Hematopoietic multipotent progenitor cell treated with erythropoietin and hydrocortisone succinate and interleukin-3 and kit ligand, for 17 days (in vitro differentiated cells): Measurements from ENCODE around the gene PTK6.

Source experiments
- DNase-seq: peaks from one replicate; pipeline ENCODE4 v3.0.0-alpha.2; 2015; ENCODE audit warnings: low spot score

Gene PTK6

GRCh38 chr20:63508072-63508768 lies 29.0 kb downstream of the PTK6 start:
- no peak for DNase-seq

DNA sequence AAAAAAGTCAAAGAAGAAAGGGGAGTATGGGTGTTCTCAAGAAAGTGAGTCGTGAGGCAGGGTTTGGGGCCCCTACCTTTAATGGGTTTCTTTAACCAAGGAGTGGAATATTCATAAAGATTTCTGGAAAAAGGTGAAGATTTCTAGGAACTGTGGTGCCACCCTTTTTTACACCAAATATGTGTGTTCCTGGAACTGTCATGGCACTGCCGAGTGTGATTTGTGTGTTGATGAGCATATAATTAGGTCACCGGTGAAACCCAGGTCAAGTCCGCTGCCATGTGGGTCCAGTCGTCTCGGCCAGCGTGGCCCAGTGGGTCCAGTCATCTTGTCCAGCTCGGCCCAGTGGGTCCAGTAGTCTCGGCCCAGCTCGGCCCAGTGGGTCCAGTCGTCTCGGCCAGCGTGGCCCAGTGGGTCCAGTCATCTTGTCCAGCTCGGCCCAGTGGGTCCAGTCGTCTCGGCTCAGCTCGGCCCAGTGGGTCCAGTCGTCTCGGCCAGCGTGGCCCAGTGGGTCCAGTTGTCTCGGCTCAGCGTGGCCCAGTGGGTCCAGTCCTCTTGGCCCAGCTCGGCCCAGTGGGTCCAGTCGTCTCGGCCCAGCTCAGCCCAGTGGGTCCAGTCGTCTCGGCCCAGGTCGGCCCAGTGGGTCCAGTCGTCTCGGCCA lies 30.0 kb downstream of the PTK6 start:
- no peak for DNase-seq

GRCh38 chr20:63505723-63506122 lies 31.5 kb downstream of the PTK6 start:
- no peak for DNase-seq

DNA sequence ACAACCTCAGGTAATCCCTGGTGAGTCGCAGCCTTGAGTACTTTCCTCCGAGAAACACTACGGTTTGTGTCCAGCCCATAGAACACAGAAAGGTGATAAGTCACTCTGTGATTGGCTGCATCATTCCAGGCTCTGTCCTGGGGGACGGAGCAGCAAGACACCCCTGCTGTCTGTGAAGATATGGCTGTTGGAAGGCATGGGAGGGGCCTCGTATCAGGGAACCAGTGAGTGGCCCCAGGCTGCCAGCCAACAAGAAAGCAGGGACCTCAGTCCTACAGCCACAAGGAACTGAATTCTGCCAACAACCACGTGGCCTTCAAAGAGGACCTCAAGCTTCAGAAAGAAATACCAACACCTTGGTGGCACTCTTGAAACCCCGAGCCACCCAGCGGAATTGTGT lies 31.9 kb downstream of the PTK6 start:
- no peak for DNase-seq

DNA sequence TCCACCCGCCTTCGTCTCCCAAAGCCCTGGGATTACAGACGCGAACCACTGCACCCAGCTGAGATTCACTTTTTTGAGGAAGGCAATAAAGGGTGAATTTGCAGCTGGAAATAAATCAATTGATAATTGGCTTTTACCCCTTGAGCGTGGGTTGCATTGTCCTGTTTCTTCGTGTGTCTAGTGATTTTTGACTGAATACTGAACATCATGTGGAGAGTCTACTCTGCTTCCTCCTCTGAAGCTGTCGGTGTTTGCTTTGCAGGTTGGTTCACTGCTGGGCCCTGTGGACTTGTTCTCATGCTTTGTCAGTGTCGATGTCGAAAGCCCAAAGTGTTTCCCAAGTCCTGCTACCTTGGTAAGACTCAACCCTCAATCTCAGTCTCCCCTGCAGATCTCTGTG lies 32.5 kb downstream of the PTK6 start:
- DNase-seq, result no peak

GRCh38 chr20:63503524-63503923 lies 33.7 kb downstream of the PTK6 start:
- DNase-seq, result no peak

DNA sequence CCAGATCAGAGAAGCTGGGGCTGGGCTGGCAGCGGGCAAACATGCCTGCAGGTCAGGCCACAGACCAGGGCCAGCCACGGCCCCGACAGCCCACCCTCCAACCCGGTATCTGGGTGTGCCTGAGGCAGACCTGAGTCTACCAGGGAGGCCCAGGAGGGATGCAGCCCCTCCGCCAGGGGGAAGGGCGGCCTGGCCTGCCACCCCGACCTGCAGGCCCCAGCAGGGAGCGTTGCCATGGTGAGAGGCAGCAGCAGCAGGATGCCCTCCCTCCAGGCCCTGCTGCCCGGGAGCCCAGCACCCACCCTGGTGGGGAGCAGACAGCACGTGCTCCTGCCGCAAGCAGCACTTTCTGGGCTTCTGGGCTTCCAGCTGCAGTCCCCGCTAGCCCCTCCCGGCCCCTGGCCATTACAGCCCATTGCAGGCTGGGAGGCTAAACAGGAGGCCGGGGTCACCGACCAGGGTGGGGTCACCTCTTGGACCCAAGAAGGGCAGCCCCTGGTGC lies 34.5 kb downstream of the PTK6 start:
- no peak for DNase-seq

DNA sequence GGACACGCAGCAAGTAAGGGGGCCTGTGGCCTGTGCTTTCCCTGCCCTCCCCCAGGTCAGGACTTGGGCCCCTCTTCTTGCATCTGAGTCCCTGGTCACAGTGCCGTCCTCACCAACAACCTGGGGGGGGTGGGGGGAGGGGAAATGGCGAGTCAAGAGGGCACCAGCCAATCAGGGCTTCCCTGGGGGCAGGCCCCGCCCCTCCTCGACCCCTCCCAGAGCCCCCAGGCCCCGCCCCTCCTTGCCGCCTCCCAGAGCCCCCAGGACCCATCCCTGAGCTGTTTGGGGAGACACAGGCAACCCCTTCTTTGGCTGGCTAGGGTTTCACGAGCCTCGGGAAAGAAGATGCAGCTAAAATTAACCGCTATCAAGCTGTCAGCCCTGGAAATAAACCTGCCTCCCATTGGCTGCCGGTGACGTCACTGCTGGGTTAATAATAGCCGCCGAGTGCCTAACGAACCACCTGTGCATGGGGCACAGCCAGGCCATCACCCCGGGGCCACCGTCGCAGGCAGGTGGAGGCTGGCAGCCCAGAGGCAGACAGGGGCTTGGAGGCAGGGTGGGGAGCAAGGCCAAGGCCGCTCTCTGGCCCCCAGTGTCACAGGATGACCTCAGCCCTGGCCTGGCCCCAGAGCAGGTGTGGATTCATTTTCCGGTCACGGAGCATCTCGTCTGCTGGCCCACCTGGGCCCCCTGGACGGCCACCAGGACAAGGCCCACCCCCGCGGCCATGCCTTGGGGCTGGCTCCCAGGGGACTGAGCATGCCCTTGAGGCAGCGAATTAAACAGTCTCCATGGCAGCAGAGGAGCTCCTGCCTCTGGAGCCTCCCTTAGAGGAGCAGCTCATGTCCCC lies 35.1 kb downstream of the PTK6 start:
- no peak for DNase-seq

DNA sequence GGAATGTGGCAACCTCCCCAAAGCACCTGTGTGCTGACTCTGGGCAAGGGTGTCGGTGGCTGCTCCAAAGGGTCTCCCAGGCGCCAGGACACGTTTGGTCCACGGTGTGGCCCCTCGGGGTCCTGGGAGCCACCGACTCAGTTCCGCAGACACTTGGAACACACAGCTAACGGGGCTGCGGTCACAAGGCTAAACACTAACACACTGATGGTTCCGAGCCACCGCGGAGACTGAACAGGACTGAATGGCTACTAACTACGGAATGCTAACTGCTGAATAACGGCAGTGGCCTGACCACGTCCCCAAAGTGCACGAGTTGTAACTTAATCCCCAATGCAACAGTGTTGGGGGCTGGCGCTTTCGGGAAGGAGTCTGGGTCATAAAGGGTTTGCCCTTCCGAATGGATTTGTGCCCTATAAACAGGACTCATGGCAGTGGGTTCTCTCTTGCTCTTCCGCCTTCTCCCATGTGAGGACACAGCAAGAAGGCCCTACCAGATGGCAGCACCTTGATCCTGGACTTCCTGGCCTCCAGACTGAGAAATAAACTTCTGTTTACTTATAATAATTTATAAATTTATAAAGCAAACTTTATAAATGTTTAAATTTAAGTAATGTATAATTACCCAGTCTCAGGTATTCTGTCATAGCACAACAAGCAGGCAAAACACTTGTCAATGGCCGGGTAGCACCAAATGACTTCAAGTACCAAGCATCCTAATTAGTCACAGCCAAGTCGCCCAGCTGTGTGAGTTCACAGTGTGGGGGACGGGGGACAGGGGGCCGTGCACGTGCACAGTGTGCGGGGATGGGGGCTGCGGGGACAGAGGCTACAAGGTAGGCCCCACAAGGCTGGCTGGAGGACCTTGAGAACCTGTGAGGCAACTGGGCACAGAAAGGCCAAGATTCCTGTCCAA lies 36.0 kb downstream of the PTK6 start:
- DNase-seq, result no peak

GRCh38 chr20:63500151-63500901 lies 36.9 kb downstream of the PTK6 start:
- no peak for DNase-seq

DNA sequence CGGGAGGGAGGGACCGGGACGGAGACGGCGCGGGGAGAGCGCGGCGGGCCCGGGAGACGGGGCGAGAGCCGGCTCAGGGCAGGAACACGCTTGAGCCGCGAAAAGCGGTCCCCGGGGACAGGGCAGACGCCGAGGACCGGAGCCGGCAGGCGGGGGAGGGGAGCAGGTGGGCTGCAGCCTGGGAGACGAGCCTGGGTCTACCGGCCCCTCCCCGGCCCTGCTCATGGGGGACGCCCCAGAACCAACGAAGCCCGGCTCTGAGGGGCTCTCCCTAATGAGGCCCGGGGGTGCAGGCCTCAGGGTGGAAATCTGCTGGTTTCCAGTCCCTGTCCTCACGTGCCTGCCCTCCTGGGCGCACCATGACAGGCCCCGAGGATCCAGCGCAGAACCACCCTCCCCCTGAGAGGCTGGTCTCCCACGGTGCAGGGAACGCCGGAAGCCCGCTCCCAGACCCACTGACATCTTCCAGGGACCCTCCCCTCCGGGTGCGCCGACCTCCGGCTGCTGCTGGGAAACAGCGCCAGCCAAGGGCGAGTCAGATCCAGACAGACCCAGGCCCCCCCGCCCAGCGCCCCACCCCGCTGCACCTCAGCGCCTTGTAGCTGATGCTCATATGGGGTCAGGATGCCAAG lies 37.7 kb downstream of the PTK6 start:
- DNase-seq, result no peak

DNA sequence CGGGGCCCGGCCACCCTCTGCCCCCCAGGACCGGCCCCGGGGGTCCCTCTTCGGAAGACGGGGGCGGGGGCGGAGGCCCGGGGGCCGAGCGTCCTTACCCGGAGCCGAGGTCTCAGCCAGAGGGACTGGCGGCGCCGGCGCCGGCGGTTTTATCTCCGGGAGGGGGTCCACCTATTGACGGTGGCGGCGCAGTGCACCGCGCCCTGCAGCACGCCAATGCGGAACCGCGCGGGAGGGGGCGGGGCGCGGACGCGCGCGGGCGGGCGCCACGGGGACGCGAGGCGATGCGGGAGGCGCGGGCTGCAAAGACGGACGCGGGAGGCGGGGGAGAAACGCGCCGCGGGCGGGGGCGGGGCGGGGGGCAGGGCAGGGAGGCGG lies 38.2 kb downstream of the PTK6 start, which contains the start of gene EEF1A2:
Gene EEF1A2, minus strand, starts transcription at position 124 of the 378 bp plus-strand sequence. CDS start 1,320 bp downstream, outside the sequence.
- DNase-seq, result no peak

GRCh38 chr20:63497946-63498935 lies 38.9 kb downstream of the PTK6 start:
- no peak for DNase-seq

DNA sequence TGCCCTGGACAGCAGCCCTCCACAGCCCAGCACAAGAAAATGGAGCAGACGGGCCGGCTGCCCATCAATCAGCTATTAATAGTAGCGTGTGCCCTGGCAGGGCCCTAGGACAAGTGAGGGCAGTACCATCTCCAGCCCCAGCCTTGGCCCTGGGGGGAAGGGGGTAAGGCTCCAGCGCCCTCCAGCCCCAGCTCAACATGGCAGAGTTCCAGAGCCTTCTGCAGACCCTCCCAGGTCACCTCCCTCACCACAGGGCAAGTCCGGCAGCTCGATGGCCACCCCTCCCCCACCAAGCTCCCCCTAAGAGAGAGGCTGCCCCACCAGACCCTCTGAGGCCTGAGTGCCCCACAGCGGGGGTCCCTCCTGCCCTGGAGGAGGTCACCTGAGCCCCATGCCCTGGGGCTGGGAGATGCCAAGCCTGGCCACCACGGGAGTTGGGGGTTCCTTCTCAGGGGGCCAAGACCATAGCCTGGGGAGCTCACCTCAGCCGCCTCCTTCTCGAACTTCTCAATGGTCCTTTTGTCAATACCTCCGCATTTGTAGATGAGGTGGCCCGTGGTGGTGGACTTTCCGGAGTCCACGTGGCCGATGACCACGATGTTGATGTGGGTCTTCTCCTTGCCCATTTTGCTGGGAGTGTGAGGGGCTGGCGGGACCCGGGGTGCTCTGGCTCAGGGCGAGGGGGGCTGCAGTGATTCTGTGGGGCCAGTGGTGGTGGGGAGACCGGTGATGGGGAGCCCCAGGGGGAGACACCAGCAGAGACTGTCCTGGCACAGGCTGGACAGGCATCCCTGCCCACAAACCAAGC lies 39.8 kb downstream of the PTK6 start:
- no peak for DNase-seq

- DNase-seq, result no peak
Measured at GRCh38 chr20:63496596-63497120, 40.5 kb downstream of the PTK6 start.

- DNase-seq, result peak; percentile 68
Measured at GRCh38 chr20:63495741-63496595, 41.2 kb downstream of the PTK6 start.

- DNase-seq, result no peak
Measured at GRCh38 chr20:63495167-63495720, 41.9 kb downstream of the PTK6 start.
